NCI-H187 (cell line): ENCODE measurements around the gene AGAP3.

Source experiments
- DNase-seq, 2 experiments: peaks; one replicate each; lab custom pipeline; 2025; lab: John Stamatoyannopoulos, UW

Gene AGAP3

GRCh38 chr7:151074817-151075661, 11.2 kb upstream of the AGAP3 start:
- DNase-seq, result no peak

- no peak for DNase-seq
Measured at GRCh38 chr7:151075662-151075971, 10.7 kb upstream of the AGAP3 start.

- DNase-seq, result no peak
Measured at GRCh38 chr7:151075978-151076426, 10.3 kb upstream of the AGAP3 start.

- no peak for DNase-seq
Measured at GRCh38 chr7:151076863-151077704, 9.2 kb upstream of the AGAP3 start.

- no peak for DNase-seq
Measured at GRCh38 chr7:151077705-151078232, 8.5 kb upstream of the AGAP3 start.

- no peak for DNase-seq
Measured at GRCh38 chr7:151078233-151079040, 7.8 kb upstream of the AGAP3 start.

GRCh38 chr7:151079199-151079910, 6.9 kb upstream of the AGAP3 start:
- DNase-seq, result no peak

GRCh38 chr7:151080067-151080521, 6.2 kb upstream of the AGAP3 start:
- DNase-seq, result no peak

GRCh38 chr7:151080522-151081169, 5.6 kb upstream of the AGAP3 start, which contains the start of gene FASTK:
Gene FASTK, minus strand, starts transcription at chr7:151080809. Its CDS starts 43 bp downstream, at chr7:151080766.
- peak; percentile 71 to 93 for DNase-seq

- no peak for DNase-seq
Measured at GRCh38 chr7:151081170-151082101, 4.8 kb upstream of the AGAP3 start.

GRCh38 chr7:151082141-151083070, 3.9 kb upstream of the AGAP3 start:
- no peak for DNase-seq

GRCh38 chr7:151083071-151083823, 3.0 kb upstream of the AGAP3 start, which contains the start of gene TMUB1:
Gene TMUB1, minus strand, starts transcription at chr7:151083493. Its CDS starts 930 bp downstream, at chr7:151082563.
- DNase-seq, result peak; percentile 46 to 47

- no peak for DNase-seq
Measured at GRCh38 chr7:151083824-151084160, 2.5 kb upstream of the AGAP3 start.

GRCh38 chr7:151085329-151085690, 965 bp upstream of the AGAP3 start:
- no peak for DNase-seq

GRCh38 chr7:151086802-151087244, 548 bp downstream of the AGAP3 start:
- DNase-seq, result peak in 1 of 2 experiments; percentile 21

GRCh38 chr7:151087245-151088018, 1.2 kb downstream of the AGAP3 start:
- no peak for DNase-seq
